SKM-1 treated with dmso at 0.1 percent for 144 hours (cell line): ENCODE measurements around the gene GALNT7.
"Not testable (repeated sequence)": the region's sequence is repeated elsewhere in the genome, so short reads cannot be mapped to it uniquely, and the experiment has no call there.

Experiments
- DNase-seq: peaks from one replicate; lab custom pipeline; 2025; ENCODE audit not compliant: unreplicated experiment; lab: John Stamatoyannopoulos, UW

The GALNT7 gene

DNA sequence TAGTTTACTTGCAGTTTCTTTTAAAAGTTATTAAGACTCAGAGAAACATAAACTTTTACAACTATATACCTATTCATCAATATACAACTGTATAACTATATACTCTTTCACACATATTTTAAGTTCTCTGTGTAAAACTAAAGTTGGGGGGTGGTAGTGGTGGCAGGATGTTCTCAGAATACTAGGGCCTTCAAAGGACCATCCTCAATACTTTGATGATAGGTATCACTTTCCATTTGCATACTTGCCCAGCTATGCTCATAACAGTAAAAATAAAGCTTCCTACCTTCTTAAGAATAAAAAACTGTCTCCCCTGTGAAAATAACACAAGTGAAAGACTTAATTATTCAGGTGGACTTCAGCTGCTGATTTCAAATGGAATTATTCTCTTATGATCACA lies 2.9 kb upstream of the GALNT7 start:
- DNase-seq, result no peak

DNA sequence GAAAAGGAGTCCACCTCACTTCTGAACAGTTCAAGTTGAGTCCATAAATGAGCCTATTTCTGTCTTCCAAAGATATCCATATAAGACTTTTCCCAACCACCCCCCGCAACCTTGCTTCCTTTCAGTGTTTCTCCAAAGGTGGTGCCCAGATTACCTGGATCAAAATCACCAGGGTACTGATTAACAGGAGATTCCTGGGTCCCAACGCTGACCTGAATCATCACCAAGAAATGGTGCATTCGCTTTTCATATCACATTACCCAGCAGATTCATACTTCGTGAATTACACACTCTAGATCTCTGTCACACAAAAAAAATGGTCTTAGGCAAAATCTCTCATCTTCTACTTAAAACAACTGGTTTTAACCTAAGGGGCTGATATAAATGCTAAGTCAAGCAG lies 2.1 kb upstream of the GALNT7 start:
- no peak for DNase-seq

DNA sequence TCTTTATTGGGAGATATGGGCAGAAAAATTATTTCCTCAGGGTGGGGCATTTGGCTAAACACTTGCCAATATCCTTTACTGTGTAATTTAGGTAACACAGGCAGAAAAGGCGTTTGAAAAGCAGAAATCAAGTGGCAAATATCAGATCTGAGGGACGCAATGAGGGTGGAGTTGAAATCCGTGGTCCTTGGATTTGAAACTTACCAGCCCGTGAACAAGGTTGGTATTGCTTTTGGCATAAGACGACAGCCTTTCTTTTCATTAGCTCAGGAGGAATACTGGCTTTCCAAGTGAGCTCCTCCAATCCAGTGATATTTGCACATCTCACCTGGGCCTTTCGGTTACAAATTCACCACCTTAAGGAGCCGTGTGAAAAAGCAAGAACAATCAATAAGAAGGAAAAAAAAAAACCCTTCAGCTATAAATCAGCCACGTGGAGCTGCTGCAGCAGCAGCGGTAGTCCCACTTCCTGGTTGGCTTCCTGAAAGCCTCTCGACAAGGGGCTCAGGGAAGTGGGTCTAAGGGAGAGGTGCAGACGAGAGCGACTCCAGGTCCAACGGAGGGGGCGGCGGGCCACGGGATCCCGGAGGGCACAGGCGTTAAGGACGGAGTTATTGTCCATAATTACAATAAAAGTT lies 734 bp upstream of the GALNT7 start:
- peak; percentile 65 for DNase-seq

DNA sequence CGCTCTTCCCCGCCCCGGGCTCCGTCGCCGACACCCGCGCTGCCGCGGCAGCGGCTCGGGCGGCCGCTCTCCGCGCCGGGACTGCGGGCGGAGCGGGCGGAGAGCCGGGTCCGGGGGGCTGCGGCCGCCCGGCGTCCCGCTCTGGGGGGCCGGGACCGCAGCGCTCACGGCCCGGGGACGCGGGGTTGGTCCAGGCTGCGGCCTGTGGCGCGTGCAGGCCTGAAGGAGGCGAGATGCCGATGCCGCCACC lies 492 bp downstream of the GALNT7 start:
- no peak for DNase-seq

DNA sequence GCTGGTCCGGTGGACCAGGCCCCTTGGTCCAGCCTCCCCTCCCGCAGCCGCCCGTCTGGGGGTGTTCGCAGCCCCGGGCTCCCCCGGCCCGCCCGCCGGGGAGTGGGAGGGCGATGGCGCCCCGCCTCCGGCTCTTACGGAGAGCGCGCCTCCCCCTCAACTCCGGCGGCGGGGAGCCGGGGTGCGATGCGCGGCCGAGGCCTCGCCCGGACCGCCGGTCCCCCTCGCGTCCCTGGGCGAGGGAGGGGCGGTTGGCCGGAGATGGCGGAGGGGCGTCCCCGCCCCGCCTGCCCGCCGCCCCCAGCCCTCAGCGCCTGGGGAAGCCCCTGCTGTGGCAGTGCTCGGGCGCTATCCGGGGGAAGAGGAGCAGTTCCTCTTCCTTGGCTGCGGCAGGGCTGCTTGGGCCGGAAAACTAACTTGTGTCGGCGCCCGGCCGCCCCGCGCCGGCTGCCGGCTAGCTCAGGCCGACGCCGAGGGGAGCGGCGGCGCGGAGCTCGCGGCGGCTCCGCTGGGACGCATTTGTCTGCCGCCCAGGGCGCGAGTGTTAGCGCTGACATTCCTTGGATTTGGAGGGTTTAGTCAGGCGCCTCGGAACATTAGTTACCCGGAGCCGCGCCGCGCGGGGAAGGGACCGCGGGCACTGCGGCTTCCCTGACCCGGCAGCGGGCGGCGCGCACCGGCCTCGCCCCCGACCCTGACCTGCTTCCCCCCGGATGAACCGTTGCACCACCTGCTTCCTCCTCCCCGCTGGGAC lies 994 bp downstream of the GALNT7 start:
- DNase-seq, result peak; percentile 62

GRCh38 chr4:173170182-173170778 lies 1.7 kb downstream of the GALNT7 start:
- DNase-seq, result peak; percentile 46

- peak; percentile 55 for DNase-seq
Measured at GRCh38 chr4:173171098-173171497, 2.5 kb downstream of the GALNT7 start.

DNA sequence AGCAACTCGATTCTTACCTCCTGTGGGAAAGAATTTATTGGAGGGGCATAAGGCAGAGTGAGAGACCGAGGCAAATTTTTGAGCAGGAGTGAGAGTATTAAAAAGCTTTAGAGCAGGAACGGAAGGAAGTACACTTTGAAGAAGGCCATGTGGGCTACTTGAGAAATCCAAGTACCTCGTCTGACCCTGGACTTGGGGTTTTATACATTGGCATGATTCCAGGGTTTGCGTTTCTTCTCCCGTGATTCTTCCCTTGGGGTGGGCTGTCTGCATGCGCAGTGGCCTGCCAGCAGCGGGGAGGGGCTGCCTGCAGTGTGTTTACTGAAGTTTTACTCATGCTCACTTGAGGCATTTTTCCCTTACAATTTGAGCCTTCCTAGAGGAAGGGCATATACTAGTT lies 3.4 kb downstream of the GALNT7 start:
- peak; percentile 44 for DNase-seq

- DNase-seq, result no peak
Measured at GRCh38 chr4:173174184-173174583, 5.6 kb downstream of the GALNT7 start.

DNA sequence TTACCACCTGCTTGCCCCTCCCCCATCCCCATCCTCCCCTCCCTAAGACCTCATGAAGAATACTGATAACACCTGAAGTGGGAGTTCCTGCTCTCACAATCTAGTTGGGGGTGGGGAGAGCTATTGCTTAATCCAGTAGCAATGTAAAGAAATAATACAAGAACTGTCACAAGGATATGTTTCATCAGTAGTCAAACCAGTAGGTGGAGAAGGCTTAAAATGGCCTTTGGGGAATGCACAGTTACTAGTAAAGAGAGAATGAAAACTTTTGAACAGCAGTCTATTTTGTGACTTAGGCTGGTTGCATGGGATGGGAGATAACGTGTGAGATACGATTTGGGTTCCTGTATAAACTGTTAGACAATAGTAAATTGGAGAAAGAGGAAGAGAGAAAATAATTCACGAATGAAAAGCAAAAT lies 6.0 kb downstream of the GALNT7 start:
- DNase-seq, result peak; percentile 36

DNA sequence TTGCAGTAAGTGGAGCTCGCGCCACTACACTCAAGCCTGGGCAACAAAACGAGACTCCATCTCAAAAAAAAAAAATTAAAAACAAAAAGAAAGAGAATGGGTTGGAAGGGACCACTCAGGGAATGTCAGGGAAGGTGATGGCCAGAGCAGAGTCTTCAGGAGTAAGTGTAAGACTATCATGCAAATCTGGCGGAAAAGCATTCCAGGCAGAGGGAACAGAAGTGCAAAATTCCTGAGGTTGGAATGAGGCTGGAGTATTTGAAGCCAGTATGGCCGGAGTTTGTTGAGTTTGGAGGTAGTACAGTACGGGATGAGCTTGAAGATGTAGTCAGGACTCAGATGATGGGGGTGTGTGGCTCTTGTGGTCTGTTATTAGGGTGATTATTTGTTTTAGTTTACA lies 7.4 kb downstream of the GALNT7 start:
- DNase-seq, result no peak

GRCh38 chr4:173177232-173177631 lies 8.6 kb downstream of the GALNT7 start:
- no peak for DNase-seq

DNA sequence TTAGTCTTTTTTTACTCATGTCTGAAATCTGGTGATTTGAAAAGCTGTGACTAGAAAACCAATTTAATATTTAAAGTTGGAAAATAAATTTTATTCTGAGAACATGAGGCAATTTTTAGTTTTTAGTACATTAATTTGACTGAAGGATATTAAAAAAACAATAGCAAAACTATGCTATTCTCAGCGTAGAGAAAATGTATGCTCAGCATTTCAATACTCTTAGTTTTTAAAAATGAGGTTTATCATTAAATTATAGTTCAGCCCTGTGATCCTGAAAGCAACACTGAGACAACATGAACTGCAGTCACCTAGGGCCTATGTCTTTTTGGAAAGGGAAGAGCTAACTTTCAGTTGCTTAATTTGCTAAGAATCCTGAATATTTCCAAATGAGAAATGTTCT lies 9.5 kb downstream of the GALNT7 start:
- DNase-seq, result no peak

DNA sequence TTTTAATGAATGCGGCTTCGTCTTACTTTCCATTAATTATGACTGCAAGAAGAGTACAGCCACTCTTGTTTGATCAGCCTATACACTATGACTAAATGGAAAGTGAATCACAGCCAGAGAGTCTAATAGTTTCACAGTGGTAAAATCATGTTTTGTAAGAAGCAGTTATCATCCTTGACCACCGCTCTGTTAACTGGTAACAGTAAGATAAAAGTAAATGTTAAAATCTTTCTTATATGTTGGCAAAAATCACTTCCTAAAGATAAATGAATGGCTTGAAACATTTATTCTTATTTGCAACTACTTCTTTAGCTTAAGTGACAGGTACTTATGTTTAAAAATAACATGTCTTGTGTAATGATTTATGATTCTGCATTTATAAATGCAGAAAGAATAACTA lies 13.2 kb downstream of the GALNT7 start:
- no peak for DNase-seq

DNA sequence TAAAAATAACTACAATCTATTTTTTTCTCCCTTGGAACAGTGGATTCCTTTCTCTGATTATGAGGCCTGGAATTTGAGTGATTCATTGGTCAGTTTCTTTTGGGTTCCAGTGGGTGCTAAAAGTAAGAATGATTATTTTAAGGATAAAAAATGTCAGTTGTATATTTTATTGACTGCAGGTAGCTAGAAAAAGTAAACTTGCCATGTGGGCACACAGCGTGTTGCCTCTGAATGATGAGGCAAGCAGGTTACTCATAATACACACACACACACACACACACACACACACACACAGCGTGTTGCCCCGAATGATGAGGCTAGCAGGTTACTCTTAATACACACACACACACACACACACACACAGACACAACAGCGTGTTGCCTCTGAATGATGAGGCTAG lies 13.8 kb downstream of the GALNT7 start:
- DNase-seq, result no peak

DNA sequence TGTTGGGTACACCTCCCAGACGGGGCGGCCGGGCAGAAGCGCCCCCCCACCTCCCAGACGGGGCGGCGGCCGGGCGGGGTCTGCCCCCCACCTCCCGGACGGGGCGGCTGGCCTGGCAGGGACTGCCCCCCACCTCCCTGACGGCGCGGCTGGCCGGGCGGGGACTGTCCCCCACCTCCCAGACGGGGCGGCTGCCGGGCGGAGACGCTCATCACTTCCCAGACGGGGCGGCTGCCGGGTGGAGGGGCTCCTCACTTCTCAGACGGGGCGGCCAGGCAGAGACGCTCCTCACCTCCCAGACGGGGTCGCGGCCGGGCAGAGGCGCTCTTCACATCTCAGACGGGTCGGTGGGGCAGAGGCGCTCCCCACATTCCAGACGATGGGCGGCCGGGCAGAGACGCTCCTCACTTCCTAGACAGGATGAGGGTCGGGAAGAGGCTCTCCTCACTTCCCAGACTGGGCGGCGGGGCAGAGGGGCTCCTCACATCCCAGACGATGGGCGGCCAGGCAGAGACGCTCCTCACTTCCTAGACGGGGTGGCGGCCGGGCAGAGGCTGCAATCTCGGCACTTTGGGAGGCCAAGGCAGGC lies 15.1 kb downstream of the GALNT7 start:
- DNase-seq, result not testable (repeated sequence)

GRCh38 chr4:173185847-173186510 lies 17.4 kb downstream of the GALNT7 start:
- no peak for DNase-seq

GRCh38 chr4:173187732-173188131 lies 19.1 kb downstream of the GALNT7 start:
- DNase-seq, result no peak

- DNase-seq, result no peak
Measured at GRCh38 chr4:173188648-173189047, 20.0 kb downstream of the GALNT7 start.

DNA sequence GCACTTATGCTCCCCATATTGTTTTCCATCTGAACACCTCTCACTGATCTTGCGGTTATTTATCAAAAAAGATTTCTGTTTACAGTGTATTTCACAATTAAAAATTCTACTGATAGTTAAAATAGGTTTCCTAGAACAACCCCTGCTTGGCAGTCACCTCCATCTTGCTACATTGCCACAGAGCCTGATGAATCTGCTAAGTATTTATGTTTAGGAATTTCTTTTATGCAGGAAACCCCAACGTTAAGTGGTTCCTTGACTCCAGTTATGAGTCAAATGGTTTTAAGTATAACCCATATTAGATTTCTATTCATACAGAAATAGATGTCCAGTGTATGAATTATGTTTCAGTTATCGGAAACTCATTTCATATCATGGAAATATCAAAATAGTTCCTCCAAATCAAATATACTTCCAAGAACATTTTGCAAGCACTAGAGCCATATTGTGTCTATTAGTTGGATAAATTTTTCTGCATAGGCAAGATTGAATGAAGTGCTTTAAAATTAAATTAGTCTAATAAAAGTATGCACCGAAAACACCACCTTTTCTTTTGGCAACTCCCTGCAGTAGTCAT lies 20.6 kb downstream of the GALNT7 start:
- no peak for DNase-seq

- DNase-seq, result no peak
Measured at GRCh38 chr4:173191623-173192041, 23.0 kb downstream of the GALNT7 start.
